Epithelial cell of proximal tubule (primary cell): ENCODE results near the gene SCN2A. TPM values are rescaled to one million over a fixed set of nuclear protein-coding genes. Genes with fewer than 3 reads are reported as not detected.

Source experiments
- DNase-seq: peaks from one replicate; pipeline ENCODE4 v3.0.0-alpha.2; 2011; ENCODE audit warnings: low read depth
- H3K4me3 ChIP-seq: 2 replicates; pipeline ENCODE4 v1.5.1; 2011; ENCODE audit warnings: low read depth, mild to moderate bottlenecking, low read length
- total RNA-seq: library from RNA; depleted of rRNA; stranded (reverse); fragments of >200 nt; gene quantifications from 2 replicates; pipeline ENCODE4 v1.2.3, GENCODE V29; 2015
- TF ChIP-seq, protein P1 (sequence below): conservative IDR thresholded peaks from 2 replicates; pipeline ENCODE4 v1.5.1; 2012; ENCODE audit warnings: low read depth, mild to moderate bottlenecking, low read length

SCN2A gene
- total RNA-seq, 1 donor from 2014 or later: under 0.01 TPM

DNA sequence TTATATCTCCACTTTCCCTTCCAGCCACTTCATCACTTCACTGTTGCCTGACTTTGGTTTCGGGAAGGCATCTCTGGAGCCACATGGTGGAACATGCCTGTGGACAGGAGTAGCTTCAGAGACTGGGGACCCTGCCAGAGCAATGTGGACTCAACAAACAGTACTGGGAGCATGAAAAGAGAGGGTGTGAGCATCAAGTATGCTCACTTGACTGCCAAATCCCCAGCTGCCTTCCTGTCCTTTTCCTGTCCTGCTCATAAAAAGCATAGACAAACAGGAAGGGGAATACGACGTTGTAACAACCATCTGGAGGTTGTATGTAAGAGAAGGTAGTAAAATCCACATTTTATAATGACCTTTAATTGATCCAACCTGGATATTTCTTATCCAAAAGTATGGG lies 169.0 kb downstream of the SCN2A start:
- DNase-seq: no peak
- TF ChIP-seq, protein P1, sequence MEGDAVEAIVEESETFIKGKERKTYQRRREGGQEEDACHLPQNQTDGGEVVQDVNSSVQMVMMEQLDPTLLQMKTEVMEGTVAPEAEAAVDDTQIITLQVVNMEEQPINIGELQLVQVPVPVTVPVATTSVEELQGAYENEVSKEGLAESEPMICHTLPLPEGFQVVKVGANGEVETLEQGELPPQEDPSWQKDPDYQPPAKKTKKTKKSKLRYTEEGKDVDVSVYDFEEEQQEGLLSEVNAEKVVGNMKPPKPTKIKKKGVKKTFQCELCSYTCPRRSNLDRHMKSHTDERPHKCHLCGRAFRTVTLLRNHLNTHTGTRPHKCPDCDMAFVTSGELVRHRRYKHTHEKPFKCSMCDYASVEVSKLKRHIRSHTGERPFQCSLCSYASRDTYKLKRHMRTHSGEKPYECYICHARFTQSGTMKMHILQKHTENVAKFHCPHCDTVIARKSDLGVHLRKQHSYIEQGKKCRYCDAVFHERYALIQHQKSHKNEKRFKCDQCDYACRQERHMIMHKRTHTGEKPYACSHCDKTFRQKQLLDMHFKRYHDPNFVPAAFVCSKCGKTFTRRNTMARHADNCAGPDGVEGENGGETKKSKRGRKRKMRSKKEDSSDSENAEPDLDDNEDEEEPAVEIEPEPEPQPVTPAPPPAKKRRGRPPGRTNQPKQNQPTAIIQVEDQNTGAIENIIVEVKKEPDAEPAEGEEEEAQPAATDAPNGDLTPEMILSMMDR: no peak
- no peak overlapping the region for H3K4me3 ChIP-seq

DNA sequence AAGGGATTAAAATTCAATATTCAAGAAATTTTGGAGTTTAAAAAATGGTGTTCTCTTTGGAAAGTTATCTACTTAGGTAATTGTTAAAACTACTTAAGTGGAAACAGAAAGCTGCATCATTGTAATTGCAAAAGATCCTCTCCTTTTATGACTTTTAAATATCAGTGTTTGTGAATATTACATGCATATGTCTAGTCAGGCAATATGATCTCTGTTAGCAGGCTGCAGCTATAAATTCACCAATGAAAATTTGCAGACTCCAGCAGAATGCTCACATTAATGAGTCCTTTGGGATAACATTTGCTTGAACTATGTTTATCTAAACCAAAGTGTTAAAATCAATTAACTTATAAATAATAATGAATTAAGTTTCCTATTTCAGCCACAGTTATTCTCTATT lies 171.1 kb downstream of the SCN2A start:
- TF ChIP-seq, protein P1: no peak
- H3K4me3 ChIP-seq: no peak overlapping the region
- DNase-seq: no peak

DNA sequence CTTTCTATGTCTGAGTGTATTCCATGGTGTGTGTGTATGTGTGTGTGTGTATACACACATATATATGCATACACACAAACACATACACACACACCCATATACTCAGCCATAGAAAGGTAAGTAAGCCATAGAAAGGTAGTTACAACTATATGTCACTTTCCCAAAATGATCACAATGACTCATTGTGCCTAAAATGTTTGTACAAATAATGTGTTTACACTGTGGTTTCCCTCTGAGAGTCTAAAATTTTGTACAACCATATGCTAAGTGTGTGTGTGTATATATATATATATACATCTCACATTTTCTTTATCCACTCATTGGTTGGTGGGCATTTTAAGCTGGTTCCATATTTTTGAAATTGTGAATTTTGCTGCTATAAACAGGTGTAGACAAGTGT lies 175.0 kb downstream of the SCN2A start:
- no peak for DNase-seq
- TF ChIP-seq, protein P1: no peak
- H3K4me3 ChIP-seq: no peak overlapping the region

DNA sequence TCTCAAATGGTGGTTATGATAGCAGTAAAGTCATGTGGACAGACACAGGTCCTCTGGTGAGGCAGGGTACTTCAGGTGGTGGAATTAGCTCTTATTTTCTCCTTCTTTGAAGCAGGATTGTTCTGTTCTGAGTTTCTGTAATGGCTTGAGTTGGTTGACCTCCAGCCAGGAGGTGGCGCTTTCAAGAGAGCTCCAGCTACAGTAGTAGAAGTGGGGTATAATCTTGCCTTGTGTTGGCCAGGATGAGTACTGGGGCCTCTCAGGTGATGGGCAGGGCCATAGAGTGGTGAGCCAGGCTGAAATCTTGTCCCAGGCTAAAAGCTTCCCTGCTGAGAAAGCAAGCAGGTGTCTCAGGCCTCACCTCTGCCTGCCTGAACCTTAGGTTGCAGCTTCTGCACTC lies 177.8 kb downstream of the SCN2A start:
- H3K4me3 ChIP-seq: no peak overlapping the region
- TF ChIP-seq, protein P1: peak; percentile 16
- DNase-seq: no peak

DNA sequence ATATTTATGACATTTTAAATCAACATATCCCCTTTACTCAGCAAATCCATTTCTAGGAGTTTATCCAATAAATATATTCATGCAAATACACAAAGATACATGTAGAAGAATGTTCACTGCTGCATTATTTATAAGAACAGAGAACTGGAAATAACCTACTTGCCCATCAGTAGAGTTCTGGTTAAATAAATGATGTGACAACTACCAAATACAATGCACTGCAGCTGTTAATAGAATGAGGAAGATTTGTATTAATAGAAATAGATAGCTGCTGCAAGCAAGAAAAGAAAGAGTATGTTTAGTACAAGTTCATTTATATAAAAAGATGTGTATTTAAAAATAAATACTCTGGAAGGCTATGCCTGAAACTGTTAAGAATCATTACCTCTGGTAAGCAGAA lies 181.0 kb downstream of the SCN2A start:
- TF ChIP-seq, protein P1: no peak
- no peak overlapping the region for H3K4me3 ChIP-seq
- DNase-seq: no peak

DNA sequence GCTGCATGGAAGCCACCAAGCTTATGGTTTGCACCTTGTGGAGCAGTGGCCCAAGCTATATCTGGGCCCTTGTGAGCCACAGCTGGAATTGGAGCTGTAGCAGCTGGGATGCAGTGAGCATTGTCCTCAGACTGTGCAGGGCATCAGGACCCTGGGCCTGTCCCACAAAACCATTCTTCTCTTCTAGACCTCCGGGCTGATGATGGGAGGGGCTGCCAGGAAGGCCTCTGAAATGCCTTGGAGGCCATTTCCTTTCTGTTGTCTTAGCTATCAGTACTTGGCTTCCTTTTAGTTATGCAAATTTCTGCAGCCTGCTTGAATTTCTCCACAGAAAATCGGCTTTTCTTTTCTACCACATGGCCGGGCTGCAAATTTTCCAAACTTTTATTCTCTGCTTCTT lies 183.9 kb downstream of the SCN2A start:
- no peak overlapping the region for H3K4me3 ChIP-seq
- TF ChIP-seq, protein P1: no peak
- DNase-seq: no peak

DNA sequence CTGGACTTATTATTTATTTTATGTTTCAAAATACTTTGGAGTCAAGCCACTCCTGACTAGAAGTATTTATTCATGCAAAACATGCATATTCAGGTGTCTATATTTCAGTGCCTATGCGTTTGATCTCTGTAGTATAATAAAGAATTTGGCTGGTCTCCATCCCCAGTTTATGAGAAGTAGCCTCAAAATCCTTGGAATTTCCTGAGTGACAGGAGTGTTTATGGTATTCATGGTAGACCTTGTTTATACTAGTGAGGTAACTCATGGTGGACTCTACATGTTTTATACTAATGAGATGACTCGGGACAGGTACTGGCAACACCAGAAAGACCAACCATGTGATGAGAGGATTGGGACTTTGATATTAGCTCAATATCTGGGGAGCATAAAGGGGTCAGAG lies 186.3 kb downstream of the SCN2A start:
- TF ChIP-seq, protein P1: no peak
- no peak for DNase-seq
- no peak overlapping the region for H3K4me3 ChIP-seq
